NOMO-1 (cell line): ENCODE data around the gene PTTG1IP.
"Not testable (repeated sequence)": the region's sequence is repeated elsewhere in the genome, so short reads cannot be mapped to it uniquely, and the experiment has no call there.

Source experiments
- DNase-seq, 2 experiments: peaks; one replicate each; lab custom pipeline; 2025; ENCODE audit not compliant: unreplicated experiment in 2 of 2; lab: John Stamatoyannopoulos, UW

The PTTG1IP gene

DNA sequence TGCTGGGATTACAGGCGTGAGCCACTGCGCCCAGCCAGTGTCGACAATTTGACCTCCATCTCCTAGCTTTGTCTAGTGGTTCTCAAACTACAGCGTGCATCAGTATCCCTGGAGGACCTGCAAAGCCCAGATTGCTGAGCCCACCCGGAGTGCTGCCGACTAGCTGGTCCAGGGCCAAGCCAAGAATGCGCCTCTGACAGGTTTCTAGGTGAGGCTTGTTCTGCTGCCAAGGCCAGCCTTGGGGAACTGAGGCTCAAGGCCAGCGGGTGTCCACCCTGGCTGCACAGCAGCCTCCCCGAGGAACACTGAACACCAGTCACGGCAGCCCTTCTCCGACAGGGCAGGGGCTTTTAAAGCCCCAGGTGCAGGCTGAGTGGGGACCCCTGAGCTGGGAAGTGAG lies 9.8 kb upstream of the PTTG1IP start:
- DNase-seq = no peak

- peak in 1 of 2 experiments; percentile 56 for DNase-seq
These were observed 7.8 kb upstream of the PTTG1IP start for GRCh38 chr21:44881198-44881872.

GRCh38 chr21:44880405-44881197 lies 7.1 kb upstream of the PTTG1IP start:
- DNase-seq = peak; percentile 72 to 99

- not testable (repeated sequence) for DNase-seq
These were observed 5.7 kb upstream of the PTTG1IP start for GRCh38 chr21:44879238-44879637.

- DNase-seq = peak; percentile 74 to 94
These were observed 4.8 kb upstream of the PTTG1IP start for GRCh38 chr21:44878053-44878982.

GRCh38 chr21:44876849-44877575 lies 3.5 kb upstream of the PTTG1IP start:
- no peak for DNase-seq

DNA sequence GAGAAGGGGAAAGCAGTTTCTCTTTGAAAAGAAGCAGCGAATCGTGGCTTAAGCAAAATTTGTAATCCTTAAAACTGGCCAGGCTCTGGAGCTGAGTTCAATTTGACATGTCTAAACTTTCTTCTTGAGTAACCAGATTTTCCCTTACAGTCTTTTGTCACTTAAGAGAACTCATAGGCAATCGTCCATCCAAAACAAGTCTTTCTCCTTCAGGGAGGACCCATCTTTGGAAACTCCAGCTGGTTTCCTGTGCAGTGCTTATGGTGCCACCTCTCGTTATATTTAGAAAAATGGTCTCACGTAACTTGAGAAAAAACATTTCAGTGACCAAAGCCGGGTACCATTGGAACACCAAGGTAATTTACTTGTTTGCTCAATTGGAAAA lies 1.8 kb upstream of the PTTG1IP start:
- DNase-seq = peak in 1 of 2 experiments; percentile 51

DNA sequence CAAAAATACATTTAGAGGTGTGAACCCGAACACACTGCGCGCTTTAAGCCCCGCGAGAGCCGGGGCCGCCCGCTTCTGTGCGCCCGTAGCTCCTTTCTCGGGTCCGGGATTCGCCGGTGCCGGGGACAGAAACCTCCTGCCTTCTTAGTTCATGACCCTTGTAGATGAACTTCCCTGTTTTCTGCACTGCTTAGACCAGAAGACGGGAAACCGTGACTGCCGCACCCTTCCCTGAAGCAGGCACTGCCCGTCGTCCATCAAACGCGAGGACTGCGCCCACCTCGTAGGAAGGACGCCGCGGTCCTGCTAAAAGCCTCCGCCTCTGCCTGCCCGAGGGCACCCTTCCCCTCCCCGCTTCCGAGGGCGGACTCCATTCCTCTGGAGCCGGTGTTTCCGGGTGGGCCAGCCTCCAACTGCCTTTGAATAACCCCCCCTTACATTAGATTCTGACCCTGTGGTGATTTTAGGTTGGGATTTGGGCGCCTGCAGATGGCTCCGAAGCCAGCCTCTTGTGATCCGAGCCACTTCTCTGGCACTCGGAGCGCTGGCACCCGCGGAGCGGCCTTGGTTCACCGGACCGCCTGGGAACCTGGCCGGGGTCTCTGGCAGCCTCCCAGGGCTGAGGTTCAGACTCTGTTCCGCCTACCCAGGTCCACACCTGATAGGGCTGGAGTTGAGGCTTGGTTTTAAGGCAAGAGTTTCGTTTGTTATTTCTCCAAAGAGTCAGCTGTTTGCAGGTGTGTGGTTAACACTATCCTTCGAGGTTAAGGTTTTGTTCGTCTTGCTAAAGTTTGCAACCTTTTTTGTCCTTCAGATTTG lies 1.2 kb upstream of the PTTG1IP start:
- DNase-seq = peak; percentile 26 to 72

DNA sequence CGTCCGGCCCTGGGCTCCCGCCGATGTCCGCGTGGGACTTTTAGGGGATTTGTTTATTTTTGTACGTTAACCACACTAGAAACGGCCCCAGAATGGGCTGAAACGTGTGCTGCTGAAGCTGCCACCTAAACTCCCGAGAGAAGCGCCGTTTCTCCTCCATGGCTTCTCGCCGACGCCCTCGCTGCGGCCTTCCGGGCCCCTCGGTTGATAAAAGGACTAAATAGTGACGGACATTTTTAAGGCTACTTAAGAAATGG lies 678 bp upstream of the PTTG1IP start:
- DNase-seq = no peak

DNA sequence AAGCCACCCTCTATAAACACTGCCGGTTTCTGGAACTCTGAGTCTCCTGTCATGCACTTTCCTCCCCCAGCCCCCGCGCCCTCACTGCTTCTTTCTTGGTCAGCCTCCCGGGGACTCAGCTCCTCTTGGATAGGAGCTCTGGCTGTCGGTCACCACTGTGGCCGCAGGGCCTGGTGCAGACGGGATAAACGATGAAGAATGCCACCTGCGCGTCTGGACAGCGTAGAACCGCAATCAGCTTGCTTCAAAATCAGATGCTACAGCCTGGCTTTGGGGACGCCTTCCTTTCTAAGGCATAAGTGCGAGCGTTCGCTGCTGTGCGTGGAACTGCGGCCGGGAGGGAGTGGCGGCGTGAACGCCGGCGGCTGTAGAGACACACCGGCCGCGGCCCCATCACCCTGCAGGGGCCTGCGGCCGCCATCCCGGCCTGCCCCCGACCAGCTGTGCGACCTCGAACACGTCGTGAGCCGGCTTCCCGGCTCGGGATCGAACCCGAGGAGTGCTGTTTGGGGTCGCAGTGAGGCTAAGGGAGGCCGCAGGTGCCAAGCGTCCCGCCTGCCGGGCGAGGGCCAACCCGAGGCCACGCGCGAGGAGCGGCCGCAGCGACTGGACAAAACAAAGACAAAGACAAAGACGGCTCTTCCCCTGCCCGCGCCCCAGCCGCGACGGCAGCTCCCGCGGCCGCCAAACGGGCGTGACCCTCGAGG lies 688 bp downstream of the PTTG1IP start:
- no peak for DNase-seq

- DNase-seq = no peak
These were observed 1.2 kb downstream of the PTTG1IP start for GRCh38 chr21:44872323-44872648.

GRCh38 chr21:44871576-44872269 lies 1.8 kb downstream of the PTTG1IP start:
- DNase-seq = peak in 1 of 2 experiments; percentile 9

DNA sequence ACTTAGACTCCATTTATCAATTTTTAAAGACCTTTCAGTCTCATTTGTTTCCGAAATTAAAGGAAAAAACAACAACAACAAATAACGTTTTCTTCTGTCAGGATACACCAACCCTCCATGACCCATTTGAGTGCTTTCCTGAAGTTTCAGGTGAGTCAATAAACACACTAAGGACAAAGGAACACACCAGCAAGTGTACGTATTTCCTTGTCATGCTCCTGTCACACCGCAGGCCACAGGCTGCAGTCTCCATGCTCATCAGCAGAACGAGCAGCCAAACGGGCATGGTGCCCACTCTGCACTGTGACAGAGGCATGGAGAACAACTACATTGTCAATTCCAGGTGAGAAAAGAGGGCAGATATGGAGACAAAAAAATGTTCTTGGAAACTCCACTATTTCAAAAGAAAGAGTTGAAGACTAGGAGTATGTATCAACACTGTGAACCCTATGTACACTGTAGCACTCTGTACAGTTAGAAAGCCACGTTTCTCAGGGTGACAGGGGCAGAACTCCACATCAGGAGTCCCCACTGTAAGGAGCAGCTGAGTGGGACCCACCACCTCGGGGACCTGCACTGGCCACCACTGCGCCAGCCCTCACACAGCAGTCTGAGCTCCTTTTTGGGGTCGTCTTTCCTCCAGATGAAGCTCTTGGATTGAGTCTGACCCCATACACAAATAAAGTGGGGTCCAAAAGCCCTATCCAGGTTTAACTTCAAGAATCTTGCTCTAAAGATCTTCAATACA lies 2.6 kb downstream of the PTTG1IP start:
- DNase-seq = no peak

DNA sequence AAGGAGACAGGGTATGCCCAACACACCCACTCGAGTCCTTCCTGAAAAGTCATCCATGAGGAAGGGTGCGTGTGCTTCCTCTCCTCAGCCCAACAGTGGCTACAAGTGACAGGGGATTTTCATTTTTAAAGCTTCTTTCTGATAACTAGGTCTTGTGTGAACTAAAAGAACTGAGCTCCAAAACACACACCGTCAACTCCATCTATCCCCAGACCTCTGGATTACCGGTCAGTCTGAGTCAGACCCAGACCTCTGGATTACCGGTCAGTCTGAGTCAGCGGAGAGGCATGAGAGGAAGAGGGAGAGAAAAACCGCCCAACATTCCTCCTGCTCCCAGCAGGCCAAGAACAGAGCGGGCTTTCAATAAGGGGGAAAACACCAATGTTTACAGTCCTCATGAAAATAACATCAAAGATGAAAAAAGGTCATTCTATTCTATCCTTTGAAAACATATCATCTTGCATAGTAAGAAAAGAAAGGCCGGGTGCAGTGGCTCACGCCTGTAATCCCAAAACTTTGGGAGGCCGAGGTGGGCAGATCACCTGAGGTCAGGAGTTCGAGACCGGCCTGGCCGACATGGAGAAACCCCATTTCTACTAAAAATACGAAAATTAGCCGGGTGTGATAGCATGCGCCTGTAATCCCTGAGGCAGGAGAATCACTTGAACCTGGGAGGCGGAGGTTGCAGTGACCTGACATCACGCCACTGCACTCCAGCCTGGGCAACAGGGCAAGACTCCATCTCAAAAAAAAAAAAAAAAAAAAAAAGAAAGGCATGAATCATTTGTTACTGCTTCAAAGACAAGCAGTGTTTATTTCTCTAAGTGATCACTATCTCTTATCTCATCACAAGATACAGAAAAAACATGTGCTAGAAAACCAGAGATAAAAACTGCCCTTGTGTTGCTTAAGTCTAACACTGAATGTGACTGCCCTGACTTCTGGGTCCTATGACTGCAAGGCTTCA lies 3.4 kb downstream of the PTTG1IP start:
- DNase-seq = no peak

DNA sequence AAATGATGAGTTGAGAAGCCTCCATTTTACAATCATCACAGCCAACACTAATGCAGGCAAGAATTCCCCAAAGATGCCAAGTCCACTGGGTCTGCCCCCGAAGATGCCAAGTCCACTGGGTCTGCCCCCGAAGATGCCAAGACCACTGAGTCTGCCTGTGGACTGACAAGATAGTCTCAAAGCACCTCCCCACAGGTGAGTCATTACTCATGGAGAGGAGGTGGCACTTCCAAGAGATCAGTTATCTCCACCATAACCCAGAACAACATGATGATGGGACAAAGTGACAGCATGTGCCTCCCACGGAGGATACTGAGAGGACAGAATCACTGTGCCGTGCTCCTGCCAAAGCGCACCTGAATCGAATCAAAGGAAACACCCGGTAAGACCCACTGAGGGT lies 4.8 kb downstream of the PTTG1IP start:
- no peak for DNase-seq

- DNase-seq = no peak
These were observed 5.3 kb downstream of the PTTG1IP start for GRCh38 chr21:44867999-44868700.
